ENCODE measurements around the gene EDIL3.

Gene EDIL3

GRCh38 chr5:84364043-84364442, 20.6 kb downstream of the EDIL3 start:
- DNase-seq (ENCODE audit: low read depth): no peak
- TF ChIP-seq, protein P1, sequence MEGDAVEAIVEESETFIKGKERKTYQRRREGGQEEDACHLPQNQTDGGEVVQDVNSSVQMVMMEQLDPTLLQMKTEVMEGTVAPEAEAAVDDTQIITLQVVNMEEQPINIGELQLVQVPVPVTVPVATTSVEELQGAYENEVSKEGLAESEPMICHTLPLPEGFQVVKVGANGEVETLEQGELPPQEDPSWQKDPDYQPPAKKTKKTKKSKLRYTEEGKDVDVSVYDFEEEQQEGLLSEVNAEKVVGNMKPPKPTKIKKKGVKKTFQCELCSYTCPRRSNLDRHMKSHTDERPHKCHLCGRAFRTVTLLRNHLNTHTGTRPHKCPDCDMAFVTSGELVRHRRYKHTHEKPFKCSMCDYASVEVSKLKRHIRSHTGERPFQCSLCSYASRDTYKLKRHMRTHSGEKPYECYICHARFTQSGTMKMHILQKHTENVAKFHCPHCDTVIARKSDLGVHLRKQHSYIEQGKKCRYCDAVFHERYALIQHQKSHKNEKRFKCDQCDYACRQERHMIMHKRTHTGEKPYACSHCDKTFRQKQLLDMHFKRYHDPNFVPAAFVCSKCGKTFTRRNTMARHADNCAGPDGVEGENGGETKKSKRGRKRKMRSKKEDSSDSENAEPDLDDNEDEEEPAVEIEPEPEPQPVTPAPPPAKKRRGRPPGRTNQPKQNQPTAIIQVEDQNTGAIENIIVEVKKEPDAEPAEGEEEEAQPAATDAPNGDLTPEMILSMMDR (conservative IDR thresholded peaks at IDR 0.05; ENCODE audit: control insufficient read depth, insufficient read depth, low read depth, low read length): no peak
- H3K4me3 ChIP-seq (ENCODE audit: control insufficient read depth, low read depth, low read length): no peak overlapping the region

GRCh38 chr5:84362061-84362720, 22.5 kb downstream of the EDIL3 start:
- TF ChIP-seq, protein P1 (conservative IDR thresholded peaks at IDR 0.05; ENCODE audit: control insufficient read depth, insufficient read depth, low read depth, low read length): no peak
- DNase-seq (ENCODE audit: low read depth): no peak
- H3K4me3 ChIP-seq (ENCODE audit: control insufficient read depth, low read depth, low read length): no peak overlapping the region

GRCh38 chr5:84361572-84361971, 23.1 kb downstream of the EDIL3 start:
- TF ChIP-seq, protein P1 (conservative IDR thresholded peaks at IDR 0.05; ENCODE audit: control insufficient read depth, insufficient read depth, low read depth, low read length): no peak
- no peak for DNase-seq (ENCODE audit: low read depth)
- no peak overlapping the region for H3K4me3 ChIP-seq (ENCODE audit: control insufficient read depth, low read depth, low read length)

- DNase-seq (ENCODE audit: low read depth): no peak
- TF ChIP-seq, protein P1 (conservative IDR thresholded peaks at IDR 0.05; ENCODE audit: control insufficient read depth, insufficient read depth, low read depth, low read length): no peak
- H3K4me3 ChIP-seq (ENCODE audit: control insufficient read depth, low read depth, low read length): no peak overlapping the region
Observed at GRCh38 chr5:84360056-84360455, 24.6 kb downstream of the EDIL3 start.

DNA sequence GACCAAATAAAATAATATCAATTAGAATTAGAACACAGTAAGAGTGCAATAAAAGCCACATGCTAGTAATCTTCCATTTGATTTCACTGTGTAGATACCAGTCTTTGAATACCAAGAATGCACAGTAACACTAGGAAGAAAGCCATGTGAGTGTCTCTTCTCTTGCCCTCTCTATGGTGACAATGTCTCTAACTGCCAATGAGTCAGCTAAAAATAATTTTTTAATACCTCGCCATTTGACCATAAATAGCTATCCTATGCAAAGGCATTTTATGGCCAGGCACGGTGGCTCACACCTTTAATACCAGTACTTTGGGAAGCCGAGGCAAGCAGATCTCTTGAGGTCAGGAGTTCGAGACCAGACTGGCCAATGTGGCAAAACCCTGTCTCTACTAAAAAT, 30.6 kb downstream of the EDIL3 start:
- H3K4me3 ChIP-seq (ENCODE audit: control insufficient read depth, low read depth, low read length): no peak overlapping the region
- TF ChIP-seq, protein P1 (conservative IDR thresholded peaks at IDR 0.05; ENCODE audit: control insufficient read depth, insufficient read depth, low read depth, low read length): no peak
- no peak for DNase-seq (ENCODE audit: low read depth)

GRCh38 chr5:84344788-84345187, 39.9 kb downstream of the EDIL3 start:
- H3K4me3 ChIP-seq (ENCODE audit: control insufficient read depth, low read depth, low read length): no peak overlapping the region
- DNase-seq (ENCODE audit: low read depth): no peak
- TF ChIP-seq, protein P1 (conservative IDR thresholded peaks at IDR 0.05; ENCODE audit: control insufficient read depth, insufficient read depth, low read depth, low read length): no peak

DNA sequence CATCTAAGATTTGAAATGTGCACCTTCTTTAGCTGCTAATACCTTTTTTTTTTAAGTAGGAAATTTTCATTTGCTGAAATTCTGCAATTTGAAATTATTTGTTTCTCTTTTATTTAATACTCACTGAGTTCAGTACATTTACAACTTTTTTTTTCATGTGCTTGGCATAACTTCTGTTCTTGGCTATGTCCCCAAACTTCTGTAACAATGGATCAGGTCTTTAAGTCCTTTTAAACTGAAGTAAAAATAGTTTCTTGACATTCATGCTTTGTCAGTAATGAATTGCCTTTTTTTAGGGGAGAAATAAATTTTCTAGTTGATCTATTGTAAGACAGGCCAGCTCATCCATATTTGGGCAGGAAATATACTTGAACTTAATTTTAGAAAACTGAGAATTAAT, 41.5 kb downstream of the EDIL3 start:
- TF ChIP-seq, protein P1 (conservative IDR thresholded peaks at IDR 0.05; ENCODE audit: control insufficient read depth, insufficient read depth, low read depth, low read length): no peak
- H3K4me3 ChIP-seq (ENCODE audit: control insufficient read depth, low read depth, low read length): no peak overlapping the region
- DNase-seq (ENCODE audit: low read depth): no peak
